Lung (tissue), 12 donors: ENCODE measurements around the gene EPHA7. TPM values are rescaled to one million over a fixed set of nuclear protein-coding genes. Genes with fewer than 3 reads are reported as not detected.

Experiments
- ATAC-seq: fragments of 200-7000 bp; cut with Tn5 transposase; one replicate; pipeline ENCODE4 v1.9.1; 2020; ENCODE audit warnings: moderate number of reproducible peaks; ENCODE audit not compliant: insufficient read depth, low FRiP score
- DNase-seq, 3 donors: peaks; one replicate each; pipeline ENCODE4 v3.0.0-alpha.2; 2013 to 2017
- H3K27ac ChIP-seq, 2 donors: one replicate each; pipeline ENCODE4 v1.5.1; 2013; ENCODE audit warnings: mild to moderate bottlenecking in 2 of 2, moderate library complexity in 2 of 2, control low read depth in 1 of 2, inconsistent platforms in 1 of 2, low read depth in 1 of 2, low read length in 1 of 2
- H3K27me3 ChIP-seq, 3 donors: one replicate each; pipeline ENCODE4 v1.5.1; 2013; ENCODE audit warnings: low read length in 2 of 3; ENCODE audit not compliant: control insufficient read depth in 3 of 3, insufficient read depth in 3 of 3
- H3K36me3 ChIP-seq, 4 donors: one replicate each; pipeline ENCODE4 v1.5.1; 2013; ENCODE audit warnings: low read length in 4 of 4, mild to moderate bottlenecking in 1 of 4, moderate library complexity in 1 of 4; ENCODE audit not compliant: control insufficient read depth in 4 of 4, insufficient read depth in 4 of 4
- H3K4me1 ChIP-seq, 5 donors: one replicate each; pipeline ENCODE4 v1.5.1; 2013; ENCODE audit warnings: low read length in 5 of 5, mild to moderate bottlenecking in 2 of 5, moderate library complexity in 1 of 5; ENCODE audit not compliant: control insufficient read depth in 5 of 5, insufficient read depth in 5 of 5
- H3K4me3 ChIP-seq: one replicate; pipeline ENCODE4 v1.5.1; 2013; ENCODE audit warnings: mild to moderate bottlenecking, control low read depth, moderate library complexity
- H3K9ac ChIP-seq, 2 donors: one replicate each; pipeline ENCODE4 v1.5.1; 2013; ENCODE audit warnings: low read length in 2 of 2, control low read depth in 1 of 2; ENCODE audit not compliant: insufficient read depth in 1 of 2
- H3K9me3 ChIP-seq, 4 donors: one replicate each; pipeline ENCODE4 v1.5.1; 2013; ENCODE audit warnings: low read length in 3 of 4, mild to moderate bottlenecking in 1 of 4, moderate library complexity in 1 of 4; ENCODE audit not compliant: control insufficient read depth in 4 of 4, insufficient read depth in 3 of 4
- CTCF ChIP-seq: IDR thresholded peaks from 2 replicates; pipeline ENCODE4 v1.5.1; 2012; ENCODE audit warnings: mild to moderate bottlenecking; ENCODE audit errors: control extremely low read depth, extremely low read depth
- WGBS, 2 donors: extraction: QIAGEN DNeasy Blood & Tissue Kit; methylation state at CpG; one replicate each; pipeline ENCODE4 v1.1.7; 2013; 5-methylcytosine and 5-hydroxymethylcytosine counted together
- polyA plus RNA-seq, 2 donors: library from polyadenylated mRNA; stranded (reverse); fragments of 200-250 nt; gene quantifications; one replicate each; pipeline ENCODE4 v1.2.1, GENCODE V29; 2013
- total RNA-seq, 2 donors: library from RNA; depleted of rRNA in 1 of 2; stranded (reverse); fragments of >200 nt in 1 of 2; gene quantifications; one replicate each; pipeline ENCODE4 v1.2.1, GENCODE V29; 2014 to 2021
- donor health status: control.
- donor health status: control.
- donor health status: Bipolar disorder and iron deficiency.
- donor health status: healthy.
- donor health status: DM: yes; HTN: yes; CAD: no.

Gene EPHA7
- total and polyA plus RNA-seq, 4 donors: 0.06 to 6.3 (median 0.62) TPM

- no peaks in the 10 kb centered on the region for H3K27me3 ChIP-seq
- no peak for TF ChIP-seq CTCF
- no peak overlapping the region for H3K27ac ChIP-seq
- no peak overlapping the region for H3K4me3 ChIP-seq
- no peaks in the 10 kb centered on the region for H3K36me3 ChIP-seq
- no peaks in the 10 kb centered on the region for H3K9me3 ChIP-seq
- no peak overlapping the region for H3K9ac ChIP-seq
- no peaks in the 10 kb centered on the region for H3K4me1 ChIP-seq
- ATAC-seq (no peak), DNase-seq (no peak)
- 79 to 90% methylated on average over 2 of the region's 2 CpGs for WGBS, 2 donors
Measured at GRCh38 chr6:93272896-93273295, 146.5 kb downstream of the EPHA7 start.

- no peak for TF ChIP-seq CTCF
- H3K4me3 ChIP-seq: no peak overlapping the region
- H3K4me1 ChIP-seq: no peaks in the 10 kb centered on the region
- no peaks in the 10 kb centered on the region for H3K9me3 ChIP-seq
- H3K36me3 ChIP-seq: no peaks in the 10 kb centered on the region
- ATAC-seq (no peak), DNase-seq (peak in 2 of 3 donors; percentile 6 to 7)
- no peak overlapping the region for H3K27ac ChIP-seq
- no peaks in the 10 kb centered on the region for H3K27me3 ChIP-seq
- 88 to 90% methylated on average over 4 of the region's 4 CpGs for WGBS, 2 donors
- no peak overlapping the region for H3K9ac ChIP-seq
Measured at GRCh38 chr6:93272211-93272610, 147.1 kb downstream of the EPHA7 start.

- Histone ChIP-seq H3K4me1 (no peaks in the 10 kb centered on the region), H3K9me3 (no peaks in the 10 kb centered on the region), H3K27ac (no peak overlapping the region), H3K9ac (no peak overlapping the region), H3K36me3 (no peaks in the 10 kb centered on the region), H3K4me3 (no peak overlapping the region), H3K27me3 (no peaks in the 10 kb centered on the region)
- 75 to 80% methylated on average over 3 of the region's 3 CpGs for WGBS, 2 donors
- no peak for DNase-seq
- no peak for TF ChIP-seq CTCF
- no peak for ATAC-seq
Measured at GRCh38 chr6:93266116-93266817, 153.1 kb downstream of the EPHA7 start.

GRCh38 chr6:93260881-93261280 is 158.5 kb downstream of the EPHA7 start:
- ATAC-seq (no peak), DNase-seq (no peak)
- Histone ChIP-seq H3K36me3 (peaks cover 0 to under 1% (median 0%) of the 10 kb centered on the region in 4 donors), H3K27ac (no peak overlapping the region), H3K9me3 (no peaks in the 10 kb centered on the region), H3K9ac (no peak overlapping the region), H3K4me1 (no peaks in the 10 kb centered on the region), H3K4me3 (no peak overlapping the region), H3K27me3 (no peaks in the 10 kb centered on the region)
- 45 to 52% methylated on average over 2 of the region's 2 CpGs for WGBS, 2 donors
- no peak for TF ChIP-seq CTCF
